Parathyroid adenoma (tissue), 2 donors: ENCODE data around the gene SORBS1.

Source experiments
- H2AFZ ChIP-seq: fragments of 300-600 bp; sonication (generic); one replicate; pipeline ENCODE4 v1.7.0; 2017; ENCODE audit warnings: antibody characterized with exemption, mild to moderate bottlenecking
- H3K27ac ChIP-seq: fragments of 300-600 bp; sonication (generic); one replicate; pipeline ENCODE4 v1.7.0; 2017
- H3K27me3 ChIP-seq: fragments of 300-600 bp; sonication (generic); one replicate; pipeline ENCODE4 v1.7.0; 2017; ENCODE audit warnings: low read length; ENCODE audit not compliant: control insufficient read depth, insufficient read depth
- H3K36me3 ChIP-seq: fragments of 300-600 bp; sonication (generic); one replicate; pipeline ENCODE4 v1.7.0; 2017; ENCODE audit warnings: low read length; ENCODE audit not compliant: control insufficient read depth, insufficient read depth
- H3K4me1 ChIP-seq: fragments of 300-600 bp; sonication (generic); one replicate; pipeline ENCODE4 v1.7.0; 2017; ENCODE audit warnings: control low read depth
- H3K4me2 ChIP-seq: fragments of 300-600 bp; sonication (generic); one replicate; pipeline ENCODE4 v1.7.0; 2017; ENCODE audit warnings: low read length
- H3K4me3 ChIP-seq: fragments of 300-600 bp; sonication (generic); one replicate; pipeline ENCODE4 v1.7.0; 2017; ENCODE audit warnings: low read depth, low read length
- H3K79me2 ChIP-seq: fragments of 300-600 bp; sonication (generic); one replicate; pipeline ENCODE4 v1.7.0; 2017; ENCODE audit warnings: control low read depth
- H3K9ac ChIP-seq: fragments of 300-600 bp; sonication (generic); one replicate; pipeline ENCODE4 v1.7.0; 2017; ENCODE audit warnings: mild to moderate bottlenecking
- H3K9me3 ChIP-seq: fragments of 300-600 bp; sonication (generic); one replicate; pipeline ENCODE4 v1.7.0; 2017; ENCODE audit warnings: low read length; ENCODE audit not compliant: control insufficient read depth
- TF ChIP-seq, protein P1 (sequence below): fragments of 300-600 bp; sonication (generic); IDR thresholded peaks from one replicate; pipeline ENCODE4 v1.7.0; 2017; ENCODE audit warnings: antibody characterized with exemption, mild to moderate bottlenecking
- donor health status: primary hyperparathyroidism.

SORBS1 gene

DNA sequence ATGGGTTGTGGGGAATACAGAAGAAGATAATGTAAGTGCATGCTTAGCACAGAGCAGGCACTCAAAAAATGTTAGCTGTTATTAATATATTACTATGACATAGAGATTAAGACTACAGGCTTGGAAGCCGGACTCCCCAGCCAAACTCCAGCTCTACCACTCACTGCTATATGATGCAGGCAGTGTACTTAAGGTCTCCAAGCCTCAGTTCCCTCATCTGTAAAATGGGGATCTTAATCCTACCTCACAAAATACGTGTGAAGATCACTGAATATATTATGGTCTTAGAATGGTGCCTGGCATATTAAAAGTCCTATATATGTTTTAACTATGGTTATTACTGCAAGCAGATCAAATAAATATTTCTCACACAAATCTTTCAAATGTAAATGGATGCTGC, 275.6 kb downstream of the SORBS1 start:
- Histone ChIP-seq H3K27ac (no peak overlapping the region), H3K79me2 (peaks cover 34% of the 10 kb centered on the region), H3K9me3 (no peaks in the 10 kb centered on the region), H3K4me3 (no peak overlapping the region), H2AFZ (no peak overlapping the region), H3K9ac (no peak overlapping the region), H3K4me1 (peaks cover 11% of the 10 kb centered on the region), H3K27me3 (no peaks in the 10 kb centered on the region), H3K36me3 (no peaks in the 10 kb centered on the region), H3K4me2 (no peak overlapping the region)
- TF ChIP-seq, protein P1, sequence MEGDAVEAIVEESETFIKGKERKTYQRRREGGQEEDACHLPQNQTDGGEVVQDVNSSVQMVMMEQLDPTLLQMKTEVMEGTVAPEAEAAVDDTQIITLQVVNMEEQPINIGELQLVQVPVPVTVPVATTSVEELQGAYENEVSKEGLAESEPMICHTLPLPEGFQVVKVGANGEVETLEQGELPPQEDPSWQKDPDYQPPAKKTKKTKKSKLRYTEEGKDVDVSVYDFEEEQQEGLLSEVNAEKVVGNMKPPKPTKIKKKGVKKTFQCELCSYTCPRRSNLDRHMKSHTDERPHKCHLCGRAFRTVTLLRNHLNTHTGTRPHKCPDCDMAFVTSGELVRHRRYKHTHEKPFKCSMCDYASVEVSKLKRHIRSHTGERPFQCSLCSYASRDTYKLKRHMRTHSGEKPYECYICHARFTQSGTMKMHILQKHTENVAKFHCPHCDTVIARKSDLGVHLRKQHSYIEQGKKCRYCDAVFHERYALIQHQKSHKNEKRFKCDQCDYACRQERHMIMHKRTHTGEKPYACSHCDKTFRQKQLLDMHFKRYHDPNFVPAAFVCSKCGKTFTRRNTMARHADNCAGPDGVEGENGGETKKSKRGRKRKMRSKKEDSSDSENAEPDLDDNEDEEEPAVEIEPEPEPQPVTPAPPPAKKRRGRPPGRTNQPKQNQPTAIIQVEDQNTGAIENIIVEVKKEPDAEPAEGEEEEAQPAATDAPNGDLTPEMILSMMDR: no peak

DNA sequence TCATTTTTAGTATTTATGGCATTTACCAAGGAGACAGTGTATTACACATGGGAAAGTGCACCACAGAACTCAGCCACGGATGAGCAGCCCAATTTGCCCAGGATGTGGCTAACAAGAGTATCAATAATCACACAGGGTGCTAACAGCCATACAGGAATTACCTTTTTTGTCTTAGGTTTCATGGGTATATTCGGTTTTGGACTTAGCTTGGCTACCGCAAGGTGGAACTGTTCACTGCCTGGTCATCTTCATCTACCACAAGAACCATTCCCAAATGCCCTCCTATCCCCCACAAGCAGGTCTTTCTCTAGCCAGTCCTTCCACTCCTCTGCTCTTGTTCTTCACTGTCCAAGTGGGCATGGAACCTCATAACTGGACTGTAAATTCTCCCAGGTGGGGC, 276.4 kb downstream of the SORBS1 start:
- Histone ChIP-seq H3K36me3 (no peaks in the 10 kb centered on the region), H3K9ac (no peak overlapping the region), H3K9me3 (no peaks in the 10 kb centered on the region), H3K4me2 (no peak overlapping the region), H3K27me3 (no peaks in the 10 kb centered on the region), H2AFZ (no peak overlapping the region), H3K27ac (no peak overlapping the region), H3K4me3 (no peak overlapping the region), H3K79me2 (peaks cover 31% of the 10 kb centered on the region), H3K4me1 (peaks cover 9% of the 10 kb centered on the region)
- TF ChIP-seq, protein P1: no peak

DNA sequence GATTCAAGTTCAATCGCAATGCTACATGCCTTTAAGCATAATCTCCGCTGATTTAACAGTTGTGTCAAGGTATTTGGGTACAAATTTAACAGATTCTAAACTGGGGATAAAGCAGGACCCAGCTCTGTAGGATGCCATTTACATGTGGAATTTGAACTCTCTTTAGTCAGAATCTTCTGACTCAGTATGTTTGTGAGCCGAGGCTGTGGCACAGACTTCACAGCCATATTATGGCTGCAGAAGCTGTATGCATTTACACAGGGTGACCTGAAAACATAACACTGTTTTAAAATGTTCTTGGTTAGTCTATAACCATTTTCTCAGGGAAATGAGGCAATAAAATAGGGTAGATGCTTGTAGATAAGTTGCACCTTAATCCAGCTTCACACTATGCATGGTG, 279.1 kb downstream of the SORBS1 start:
- Histone ChIP-seq H3K9ac (no peak overlapping the region), H3K36me3 (no peaks in the 10 kb centered on the region), H3K4me1 (peaks cover 6% of the 10 kb centered on the region), H3K9me3 (no peaks in the 10 kb centered on the region), H3K79me2 (peaks cover 28% of the 10 kb centered on the region), H3K27ac (no peak overlapping the region), H2AFZ (no peak overlapping the region), H3K4me3 (no peak overlapping the region), H3K27me3 (no peaks in the 10 kb centered on the region), H3K4me2 (no peak overlapping the region)
- TF ChIP-seq, protein P1: no peak

DNA sequence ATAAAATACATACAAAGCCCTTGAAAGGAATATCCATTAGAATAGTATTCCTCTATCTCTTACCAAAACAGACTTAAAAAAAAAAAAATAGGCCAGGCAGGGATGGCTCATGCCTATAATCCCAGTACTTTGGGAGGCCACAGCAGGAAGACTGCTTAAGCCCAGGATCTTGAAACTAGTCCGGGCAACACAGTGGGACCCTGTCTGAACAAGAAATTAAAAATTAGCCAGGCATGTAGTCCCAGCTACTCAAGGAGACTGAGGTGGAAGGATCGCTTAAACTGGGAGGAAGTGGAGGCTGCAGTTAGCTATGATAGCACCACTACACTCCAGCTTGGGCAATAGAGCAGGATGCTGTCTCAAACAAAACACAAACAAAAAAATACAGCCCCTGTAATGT, 280.0 kb downstream of the SORBS1 start:
- H2AFZ ChIP-seq: no peak overlapping the region
- H3K4me1 ChIP-seq: peaks cover 9% of the 10 kb centered on the region
- no peak overlapping the region for H3K4me2 ChIP-seq
- H3K4me3 ChIP-seq: no peak overlapping the region
- H3K36me3 ChIP-seq: no peaks in the 10 kb centered on the region
- H3K79me2 ChIP-seq: peaks cover 25% of the 10 kb centered on the region
- H3K27ac ChIP-seq: no peak overlapping the region
- H3K9ac ChIP-seq: no peak overlapping the region
- H3K27me3 ChIP-seq: no peaks in the 10 kb centered on the region
- TF ChIP-seq, protein P1: no peak
- no peaks in the 10 kb centered on the region for H3K9me3 ChIP-seq

DNA sequence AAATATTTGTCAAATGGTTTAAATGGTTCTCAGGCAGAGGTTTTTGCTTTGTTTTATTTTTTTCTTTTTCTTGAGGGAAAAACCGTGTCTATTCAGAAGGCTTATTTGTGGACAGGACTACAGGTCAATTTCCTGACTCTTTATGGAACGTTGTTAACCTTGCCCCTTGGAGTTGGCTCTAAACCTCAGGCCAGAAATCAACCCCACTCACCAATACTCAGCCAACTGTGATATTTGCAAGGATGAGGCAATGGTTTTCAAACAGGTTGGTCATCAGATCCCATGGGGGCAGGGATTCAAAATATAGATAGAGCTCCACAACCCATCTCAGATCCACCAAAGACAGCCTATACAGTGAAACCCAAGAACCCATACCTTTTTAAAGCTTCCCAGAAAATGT, 280.5 kb downstream of the SORBS1 start:
- H3K79me2 ChIP-seq: peaks cover 21% of the 10 kb centered on the region
- TF ChIP-seq, protein P1: no peak
- H3K36me3 ChIP-seq: no peaks in the 10 kb centered on the region
- peaks cover 15% of the 10 kb centered on the region for H3K4me1 ChIP-seq
- H3K9me3 ChIP-seq: no peaks in the 10 kb centered on the region
- H3K27me3 ChIP-seq: no peaks in the 10 kb centered on the region
- H3K27ac ChIP-seq: no peak overlapping the region
- no peak overlapping the region for H3K4me2 ChIP-seq
- H2AFZ ChIP-seq: no peak overlapping the region
- H3K9ac ChIP-seq: no peak overlapping the region
- H3K4me3 ChIP-seq: no peak overlapping the region
